Measurements from ENCODE around the gene GRID1.
"Not testable (repeated sequence)": the region's sequence is repeated elsewhere in the genome, so short reads cannot be mapped to it uniquely, and the experiment has no call there.

Gene GRID1

DNA sequence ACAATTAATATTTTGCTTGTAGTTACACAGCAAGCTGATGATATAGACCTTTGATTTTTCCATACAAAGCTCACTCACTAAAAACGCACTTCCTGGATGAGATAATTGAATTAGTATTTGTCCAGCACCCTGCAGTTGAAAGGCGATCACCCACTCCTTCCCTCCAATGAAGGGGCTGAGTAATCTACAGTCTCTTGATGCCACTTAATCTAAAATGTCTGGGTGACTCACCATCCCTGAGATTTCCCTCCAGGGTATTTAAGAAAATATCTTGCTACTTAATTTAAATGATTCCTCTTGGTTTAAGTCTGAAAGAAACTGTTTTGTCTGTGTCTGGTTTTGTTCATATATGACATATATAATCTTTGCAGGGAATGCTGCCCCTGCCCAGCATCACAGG is 515.3 kb downstream of the GRID1 start:
- no peaks in the 10 kb centered on the region for H3K4me1 Mint-ChIP-seq
- ATAC-seq (ENCODE audit: low read depth): no peak
- no peak overlapping the region for H3K4me3 Mint-ChIP-seq
- no peak for DNase-seq (ENCODE audit: low spot score in 2 of 2)
- H3K27ac Mint-ChIP-seq: no peak overlapping the region
- no peaks in the 10 kb centered on the region for H3K36me3 Mint-ChIP-seq
- peaks cover 4% of the 10 kb centered on the region for H3K27me3 Mint-ChIP-seq
- peaks cover 6% of the 10 kb centered on the region for H3K9me3 Mint-ChIP-seq

- Mint-ChIP-seq H3K27ac (no peak overlapping the region), H3K36me3 (no peaks in the 10 kb centered on the region)
Observed at GRCh38 chr10:85850736-85851135, 515.9 kb downstream of the GRID1 start.

DNA sequence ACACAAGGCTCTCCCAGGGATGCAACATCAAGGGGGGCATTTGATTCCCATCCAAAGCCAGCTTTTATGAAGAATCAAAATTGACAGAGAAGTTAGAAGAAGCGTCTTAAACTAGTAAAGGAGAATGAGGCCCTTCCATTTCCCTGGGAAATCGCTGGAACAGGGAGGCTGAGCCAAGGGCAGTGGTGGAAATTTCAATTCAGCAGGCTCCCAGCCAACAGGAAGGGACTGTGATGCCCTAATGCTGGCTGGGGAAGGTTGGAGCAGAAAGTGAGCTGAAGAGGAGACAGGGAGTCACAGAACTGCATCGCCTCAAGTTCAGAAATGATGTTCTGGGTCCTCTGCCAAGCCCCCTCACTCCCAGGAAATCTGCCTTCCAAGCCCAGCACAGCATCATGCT is 517.3 kb downstream of the GRID1 start:
- no peak overlapping the region for H3K27ac Mint-ChIP-seq
- H3K36me3 Mint-ChIP-seq: no peaks in the 10 kb centered on the region
- no peaks in the 10 kb centered on the region for H3K4me1 Mint-ChIP-seq
- H3K4me3 Mint-ChIP-seq: no peak overlapping the region
- H3K9me3 Mint-ChIP-seq: peaks cover 6% of the 10 kb centered on the region
- DNase-seq (ENCODE audit: low spot score in 2 of 2): no peak
- no peaks in the 10 kb centered on the region for H3K27me3 Mint-ChIP-seq
- no peak for ATAC-seq (ENCODE audit: low read depth)

More at GRCh38 chr10:85850736-85851135, 515.9 kb downstream of the GRID1 start:
- Mint-ChIP-seq H3K9me3 (peaks cover 6% of the 10 kb centered on the region), H3K4me3 (no peak overlapping the region), H3K4me1 (no peaks in the 10 kb centered on the region), H3K27me3 (peaks cover 1% of the 10 kb centered on the region)
- ATAC-seq (ENCODE audit: low read depth) (no peak), DNase-seq (ENCODE audit: low spot score in 2 of 2) (no peak)

DNA sequence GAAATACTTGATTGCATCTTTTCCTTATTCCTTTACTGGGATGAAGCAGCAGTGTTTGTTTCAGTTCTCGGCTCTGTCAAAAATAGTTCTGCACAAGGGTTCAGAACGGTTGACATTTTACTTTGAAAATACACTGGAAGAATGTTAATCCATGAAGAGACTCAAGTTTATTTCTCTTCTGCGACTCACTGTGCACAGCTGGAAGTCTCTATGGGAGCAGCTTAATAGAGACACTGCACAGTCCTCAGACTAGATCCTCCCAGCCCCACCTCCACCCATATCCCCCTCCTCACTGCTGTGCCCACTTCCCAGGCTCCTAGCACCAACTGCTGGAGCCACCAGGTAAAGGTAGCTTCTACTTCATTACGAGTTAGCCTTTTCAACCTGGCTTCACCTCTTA is 517.8 kb downstream of the GRID1 start:
- H3K4me3 Mint-ChIP-seq: no peak overlapping the region
- no peaks in the 10 kb centered on the region for H3K27me3 Mint-ChIP-seq
- no peak overlapping the region for H3K27ac Mint-ChIP-seq
- DNase-seq (ENCODE audit: low spot score in 2 of 2) (no peak), ATAC-seq (ENCODE audit: low read depth) (no peak)
- H3K9me3 Mint-ChIP-seq: peaks cover 6% of the 10 kb centered on the region
- H3K4me1 Mint-ChIP-seq: no peaks in the 10 kb centered on the region
- H3K36me3 Mint-ChIP-seq: no peaks in the 10 kb centered on the region

DNA sequence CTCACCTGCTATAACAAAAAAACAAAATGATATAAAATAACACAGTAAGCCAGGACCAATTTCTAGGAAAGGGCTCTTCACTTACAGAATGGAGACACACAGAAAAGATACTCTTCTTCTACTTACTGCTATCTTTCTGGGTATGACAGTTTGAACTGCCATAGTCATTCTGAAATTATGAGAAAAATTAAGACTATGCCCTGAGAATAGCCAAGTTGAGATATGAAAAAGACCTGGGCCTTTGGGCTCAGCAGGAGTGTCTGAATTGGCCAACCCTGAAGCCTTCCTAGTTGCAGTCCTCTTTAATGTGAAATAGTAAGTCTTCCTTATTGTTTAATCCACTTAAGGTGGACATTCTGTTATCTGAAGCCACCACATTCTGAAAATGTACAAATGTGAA is 519.5 kb downstream of the GRID1 start:
- Mint-ChIP-seq H3K27me3 (peaks cover under 1% of the 10 kb centered on the region), H3K36me3 (no peaks in the 10 kb centered on the region), H3K4me1 (no peaks in the 10 kb centered on the region), H3K9me3 (peaks cover 6% of the 10 kb centered on the region), H3K4me3 (no peak overlapping the region), H3K27ac (no peak overlapping the region)
- no peak for ATAC-seq (ENCODE audit: low read depth)
- no peak for DNase-seq (ENCODE audit: low spot score in 2 of 2)

- not testable (repeated sequence) for H3K4me3 Mint-ChIP-seq; ATAC-seq (ENCODE audit: low read depth); H3K27me3 Mint-ChIP-seq; DNase-seq (ENCODE audit: low spot score in 2 of 2); H3K36me3 Mint-ChIP-seq; H3K4me1 Mint-ChIP-seq; H3K27ac Mint-ChIP-seq
- peaks cover 37% of the 10 kb centered on the region for H3K9me3 Mint-ChIP-seq
Observed at GRCh38 chr10:85838660-85839059, 527.9 kb downstream of the GRID1 start.

DNA sequence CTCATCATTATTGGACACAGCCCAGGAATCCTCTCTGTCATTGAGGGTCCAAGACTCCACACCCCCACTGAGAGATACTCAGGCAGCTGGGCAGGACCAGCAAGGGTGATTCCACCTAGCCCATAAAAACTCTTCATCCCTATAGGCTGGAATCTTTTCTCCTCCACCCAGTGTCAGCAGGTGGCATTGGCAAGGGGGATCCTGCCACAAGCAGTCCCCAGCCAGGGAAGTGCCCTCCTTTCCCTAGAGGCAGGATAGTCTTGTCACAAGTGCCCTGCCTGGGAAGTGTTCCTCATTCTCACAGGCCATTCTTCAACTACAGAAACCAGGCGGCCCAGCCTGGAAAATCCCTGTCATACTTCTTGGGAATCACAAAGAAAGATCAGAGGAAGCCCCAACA is 533.6 kb downstream of the GRID1 start:
- H3K36me3 Mint-ChIP-seq: peaks cover 1% of the 10 kb centered on the region
- peaks cover 24% of the 10 kb centered on the region for H3K9me3 Mint-ChIP-seq
- ATAC-seq (ENCODE audit: low read depth): no peak
- H3K4me3 Mint-ChIP-seq: no peak overlapping the region
- no peak overlapping the region for H3K27ac Mint-ChIP-seq
- no peaks in the 10 kb centered on the region for H3K4me1 Mint-ChIP-seq
- peaks cover 3% of the 10 kb centered on the region for H3K27me3 Mint-ChIP-seq
- no peak for DNase-seq (ENCODE audit: low spot score in 2 of 2)

DNA sequence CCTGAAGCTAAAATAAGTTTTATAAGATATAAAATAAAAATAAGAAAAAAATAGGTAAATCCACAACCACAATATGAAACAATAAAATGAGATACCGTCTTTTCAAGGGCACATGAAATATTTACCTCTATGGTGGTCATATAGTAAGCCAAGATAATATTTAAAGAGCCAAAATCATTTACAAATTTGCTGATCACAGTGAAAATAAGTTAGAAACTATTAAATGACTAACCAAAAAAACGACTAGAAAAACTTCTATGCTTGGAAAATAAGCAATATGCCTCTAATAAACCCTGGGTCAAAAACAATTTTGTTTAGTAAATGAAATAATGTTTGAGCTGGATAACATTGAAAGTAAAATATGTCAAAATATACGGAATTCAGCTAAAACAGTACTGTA is 535.2 kb downstream of the GRID1 start:
- Mint-ChIP-seq H3K4me1 (no peaks in the 10 kb centered on the region), H3K36me3 (no peaks in the 10 kb centered on the region), H3K4me3 (no peak overlapping the region), H3K27me3 (peaks cover 4% of the 10 kb centered on the region), H3K9me3 (peaks cover 15% of the 10 kb centered on the region), H3K27ac (no peak overlapping the region)
- no peak for DNase-seq (ENCODE audit: low spot score in 2 of 2)
- no peak for ATAC-seq (ENCODE audit: low read depth)

GRCh38 chr10:85826377-85826776 is 540.2 kb downstream of the GRID1 start:
- Mint-ChIP-seq H3K27me3 (peaks cover 3% of the 10 kb centered on the region), H3K4me1 (no peaks in the 10 kb centered on the region), H3K9me3 (peaks cover 1% of the 10 kb centered on the region), H3K36me3 (no peaks in the 10 kb centered on the region), H3K27ac (no peak overlapping the region), H3K4me3 (no peak overlapping the region)
- DNase-seq (ENCODE audit: low spot score in 2 of 2) (no peak), ATAC-seq (ENCODE audit: low read depth) (no peak)

GRCh38 chr10:85811405-85811804 is 555.2 kb downstream of the GRID1 start:
- H3K4me1 Mint-ChIP-seq: no peaks in the 10 kb centered on the region
- no peak overlapping the region for H3K27ac Mint-ChIP-seq
- no peaks in the 10 kb centered on the region for H3K27me3 Mint-ChIP-seq
- DNase-seq (ENCODE audit: low spot score in 2 of 2) (no peak), ATAC-seq (ENCODE audit: low read depth) (no peak)
- peaks cover 1% of the 10 kb centered on the region for H3K36me3 Mint-ChIP-seq
- no peak overlapping the region for H3K4me3 Mint-ChIP-seq
- H3K9me3 Mint-ChIP-seq: peaks cover 11% of the 10 kb centered on the region

GRCh38 chr10:85810674-85811073 is 555.9 kb downstream of the GRID1 start:
- ATAC-seq (ENCODE audit: low read depth) (no peak), DNase-seq (ENCODE audit: low spot score in 2 of 2) (no peak)
- Mint-ChIP-seq H3K27ac (no peak overlapping the region), H3K27me3 (no peaks in the 10 kb centered on the region), H3K9me3 (peaks cover 11% of the 10 kb centered on the region), H3K36me3 (peaks cover 1% of the 10 kb centered on the region), H3K4me1 (no peaks in the 10 kb centered on the region), H3K4me3 (no peak overlapping the region)

DNA sequence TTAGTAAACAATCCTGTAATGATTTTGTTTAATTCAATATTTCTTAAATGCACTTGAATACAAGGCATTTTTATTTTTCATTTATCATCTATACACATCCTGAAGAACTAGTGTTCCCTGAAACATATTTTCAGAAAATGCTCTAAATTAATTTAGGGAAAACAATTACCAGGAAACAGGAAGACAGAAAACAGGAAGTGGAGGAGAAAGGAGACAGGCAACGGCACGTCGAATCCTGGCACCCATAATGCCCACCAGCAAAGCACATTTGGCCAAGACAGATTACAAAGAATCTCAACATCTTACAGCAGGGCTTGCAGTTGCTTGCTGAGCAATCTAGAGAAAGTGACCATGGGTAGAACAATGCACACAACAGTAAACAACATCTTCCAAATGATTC is 571.1 kb downstream of the GRID1 start:
- Mint-ChIP-seq H3K4me1 (no peaks in the 10 kb centered on the region), H3K4me3 (no peak overlapping the region), H3K36me3 (no peaks in the 10 kb centered on the region), H3K27ac (no peak overlapping the region), H3K9me3 (no peaks in the 10 kb centered on the region), H3K27me3 (peaks cover 3% of the 10 kb centered on the region)
- DNase-seq (ENCODE audit: low spot score in 2 of 2) (no peak), ATAC-seq (ENCODE audit: low read depth) (no peak)

DNA sequence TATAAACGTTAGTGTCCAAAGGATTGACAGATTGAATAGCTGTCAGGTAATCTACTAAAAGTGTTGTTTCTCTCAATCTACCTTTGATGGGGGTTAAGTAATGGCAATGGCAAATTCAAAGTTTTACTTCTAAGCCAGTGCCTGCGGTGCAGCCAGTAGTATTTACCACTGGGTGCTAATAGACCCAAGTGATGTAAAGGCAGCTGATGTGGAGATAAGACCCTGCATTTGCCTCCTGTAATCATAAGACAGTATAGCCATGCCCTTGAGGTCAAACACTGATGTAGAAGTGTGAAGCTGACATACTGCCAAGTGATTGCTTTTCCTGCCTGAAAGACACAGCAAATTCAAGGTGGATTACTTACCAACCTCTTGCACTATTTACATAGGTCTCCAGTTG is 572.0 kb downstream of the GRID1 start:
- H3K27me3 Mint-ChIP-seq: peaks cover 2% of the 10 kb centered on the region
- no peak for DNase-seq (ENCODE audit: low spot score in 2 of 2)
- H3K4me3 Mint-ChIP-seq: no peak overlapping the region
- no peaks in the 10 kb centered on the region for H3K4me1 Mint-ChIP-seq
- no peaks in the 10 kb centered on the region for H3K36me3 Mint-ChIP-seq
- ATAC-seq (ENCODE audit: low read depth): no peak
- H3K9me3 Mint-ChIP-seq: no peaks in the 10 kb centered on the region
- no peak overlapping the region for H3K27ac Mint-ChIP-seq

- H3K27ac Mint-ChIP-seq: no peak overlapping the region
- H3K36me3 Mint-ChIP-seq: no peaks in the 10 kb centered on the region
- no peaks in the 10 kb centered on the region for H3K9me3 Mint-ChIP-seq
- DNase-seq (ENCODE audit: low spot score in 2 of 2) (no peak), ATAC-seq (ENCODE audit: low read depth) (no peak)
- H3K27me3 Mint-ChIP-seq: no peaks in the 10 kb centered on the region
- no peak overlapping the region for H3K4me3 Mint-ChIP-seq
- H3K4me1 Mint-ChIP-seq: no peaks in the 10 kb centered on the region
Observed at GRCh38 chr10:85792533-85792858, 574.1 kb downstream of the GRID1 start.

DNA sequence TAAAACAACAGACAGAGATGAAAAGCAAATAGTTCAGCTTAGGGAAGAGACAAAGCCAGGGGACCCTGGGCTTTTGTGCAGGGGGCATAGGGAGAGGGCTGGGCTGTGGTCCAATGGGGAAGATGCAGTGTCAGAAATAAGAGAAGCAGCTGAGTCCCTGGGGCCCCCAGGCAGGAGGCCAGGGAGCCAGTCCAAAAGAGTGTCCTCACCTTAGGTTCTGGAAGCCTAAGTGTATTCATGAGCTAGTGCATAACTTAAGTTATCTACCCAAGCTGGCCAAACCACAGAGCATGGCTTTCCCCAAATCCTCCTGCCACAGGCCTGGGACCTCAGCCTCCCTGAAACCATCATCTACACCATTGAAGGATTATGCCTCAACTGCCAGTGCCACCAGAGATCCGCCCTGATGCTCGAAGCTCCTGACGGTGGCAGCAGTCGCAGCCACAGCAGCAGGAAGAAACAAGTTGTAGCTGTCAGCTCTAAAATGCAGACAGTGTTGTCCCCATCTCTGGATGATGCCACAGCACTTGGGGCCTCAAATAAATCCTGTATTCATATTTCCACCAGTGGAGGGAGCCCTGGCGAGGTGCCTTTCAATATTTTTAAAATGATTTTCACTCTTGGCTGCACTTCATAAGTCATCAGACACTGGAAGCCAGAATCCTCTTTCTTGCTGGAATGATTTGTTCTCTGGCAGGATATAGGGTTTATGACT is 574.6 kb downstream of the GRID1 start:
- H3K36me3 Mint-ChIP-seq: no peaks in the 10 kb centered on the region
- no peak overlapping the region for H3K27ac Mint-ChIP-seq
- H3K9me3 Mint-ChIP-seq: no peaks in the 10 kb centered on the region
- ATAC-seq (ENCODE audit: low read depth) (no peak), DNase-seq (ENCODE audit: low spot score in 2 of 2) (no peak)
- H3K4me3 Mint-ChIP-seq: no peak overlapping the region
- no peaks in the 10 kb centered on the region for H3K4me1 Mint-ChIP-seq
- no peaks in the 10 kb centered on the region for H3K27me3 Mint-ChIP-seq
